Measurements from ENCODE around the gene IFNA21. TPM values are rescaled to one million over a fixed set of nuclear protein-coding genes. Genes with fewer than 3 reads are reported as not detected.
"Not testable (repeated sequence)": the region's sequence is repeated elsewhere in the genome, so short reads cannot be mapped to it uniquely, and the experiment has no call there.

IFNA21 gene
- total and polyA plus RNA-seq, 2 of the 8 experiments (the other 6 are each of a cell fraction or from before 2014, with no cell fraction given): not detected

GRCh38 chr9:21207043-21207442, 40.6 kb upstream of the IFNA21 start, which contains the start of gene IFNA10:
TSS of gene IFNA10 (minus strand) at chr9:21207143. CDS start at chr9:21207097, 46 bp downstream.
- H3K27me3 ChIP-seq (replicated peaks in 1 of 4; ENCODE audit: control insufficient read depth in 3 of 4, extremely low read depth in 1 of 4, insufficient read depth in 3 of 4, low read length in 3 of 4); H3K79me2 ChIP-seq (ENCODE audit: control insufficient read depth in 1 of 2, insufficient read depth in 2 of 2, low read length in 2 of 2); H3K4ac ChIP-seq (replicated peaks; ENCODE audit: insufficient read length, low read depth, low read length); H3K4me2 ChIP-seq (ENCODE audit: insufficient read depth in 1 of 2, low read depth in 2 of 2, low read length in 2 of 2); H2AK5ac ChIP-seq (ENCODE audit: low read depth, low read length); H3K79me1 ChIP-seq (ENCODE audit: low read depth, low read length); H3K4me1 ChIP-seq (replicated peaks in 1 of 4; ENCODE audit: control insufficient read depth in 3 of 4, insufficient read depth in 4 of 4, low read length in 3 of 4); H2BK12ac ChIP-seq (ENCODE audit: low read depth, low read length); POLR2A ChIA-PET (ENCODE audit: partially characterized antibody); H3K4me3 ChIP-seq (ENCODE audit: extremely low read depth in 1 of 4, insufficient read depth in 2 of 4, low read depth in 3 of 4, low read length in 4 of 4); H2BK20ac ChIP-seq (ENCODE audit: low read length); H4K91ac ChIP-seq (replicated peaks; ENCODE audit: insufficient read length, low read length); H3K9me3 ChIP-seq (ENCODE audit: insufficient read depth in 2 of 2, low read depth in 1 of 2, low read length in 1 of 2); H2BK120ac ChIP-seq (replicated peaks; ENCODE audit: low read depth, low read length); H2BK15ac ChIP-seq (ENCODE audit: low read length); H3K14ac ChIP-seq (ENCODE audit: insufficient read length); H4K5ac ChIP-seq (ENCODE audit: insufficient read length, low read depth, low read length); H3K18ac ChIP-seq (ENCODE audit: extremely low read depth, low read length); H3K23ac ChIP-seq (ENCODE audit: insufficient read length); H3K27ac ChIP-seq (ENCODE audit: low read depth, low read length); H3K56ac ChIP-seq (replicated peaks; ENCODE audit: insufficient read length, low read depth, low read length); DNase-seq (ENCODE audit: low read depth in 1 of 2, low spot score in 2 of 2); H4K20me1 ChIP-seq (replicated peaks in 1 of 2; ENCODE audit: control insufficient read depth in 1 of 2, insufficient read depth in 2 of 2, low read length in 2 of 2); H3K9ac ChIP-seq (replicated peaks in 1 of 4; ENCODE audit: extremely low read depth in 1 of 4, low read depth in 3 of 4, low read length in 3 of 4); H3K36me3 ChIP-seq (ENCODE audit: control insufficient read depth in 2 of 4, insufficient read depth in 4 of 4, low read length in 3 of 4); FAIRE-seq; H2BK5ac ChIP-seq (ENCODE audit: low read depth, low read length); H3K23me2 ChIP-seq (ENCODE audit: low read depth, low read length); H4K8ac ChIP-seq (ENCODE audit: extremely low read depth, insufficient read depth, low read length); H2AFZ ChIP-seq (ENCODE audit: low read length): not testable (repeated sequence)
- WGBS, 2 experiments (ENCODE audit: extremely low coverage in 1 of 2, insufficient coverage in 1 of 2, insufficient read length in 1 of 2, insufficient replicate concordance in 2 of 2, low coverage in 1 of 2, low lambda C conversion rate in 2 of 2, missing lambda C conversion rate in 1 of 2): 99% methylated on average over 3 of the region's 3 CpGs; no CpG with 5 or more reads in 1 of the 2 experiments
- CTCF ChIA-PET (ENCODE audit: partially characterized antibody): interaction anchor here (2.1 kb wide), 1 partner anchor 24 kb away, joined by 4 read pairs; no protein-coding TSS in a partner anchor

All from H1 (cell line).